ENCODE measurements around the gene ATG4C.
"Not testable (repeated sequence)": the region's sequence is repeated elsewhere in the genome, so short reads cannot be mapped to it uniquely, and the experiment has no call there.

Gene ATG4C, protein sequence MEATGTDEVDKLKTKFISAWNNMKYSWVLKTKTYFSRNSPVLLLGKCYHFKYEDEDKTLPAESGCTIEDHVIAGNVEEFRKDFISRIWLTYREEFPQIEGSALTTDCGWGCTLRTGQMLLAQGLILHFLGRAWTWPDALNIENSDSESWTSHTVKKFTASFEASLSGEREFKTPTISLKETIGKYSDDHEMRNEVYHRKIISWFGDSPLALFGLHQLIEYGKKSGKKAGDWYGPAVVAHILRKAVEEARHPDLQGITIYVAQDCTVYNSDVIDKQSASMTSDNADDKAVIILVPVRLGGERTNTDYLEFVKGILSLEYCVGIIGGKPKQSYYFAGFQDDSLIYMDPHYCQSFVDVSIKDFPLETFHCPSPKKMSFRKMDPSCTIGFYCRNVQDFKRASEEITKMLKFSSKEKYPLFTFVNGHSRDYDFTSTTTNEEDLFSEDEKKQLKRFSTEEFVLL

DNA sequence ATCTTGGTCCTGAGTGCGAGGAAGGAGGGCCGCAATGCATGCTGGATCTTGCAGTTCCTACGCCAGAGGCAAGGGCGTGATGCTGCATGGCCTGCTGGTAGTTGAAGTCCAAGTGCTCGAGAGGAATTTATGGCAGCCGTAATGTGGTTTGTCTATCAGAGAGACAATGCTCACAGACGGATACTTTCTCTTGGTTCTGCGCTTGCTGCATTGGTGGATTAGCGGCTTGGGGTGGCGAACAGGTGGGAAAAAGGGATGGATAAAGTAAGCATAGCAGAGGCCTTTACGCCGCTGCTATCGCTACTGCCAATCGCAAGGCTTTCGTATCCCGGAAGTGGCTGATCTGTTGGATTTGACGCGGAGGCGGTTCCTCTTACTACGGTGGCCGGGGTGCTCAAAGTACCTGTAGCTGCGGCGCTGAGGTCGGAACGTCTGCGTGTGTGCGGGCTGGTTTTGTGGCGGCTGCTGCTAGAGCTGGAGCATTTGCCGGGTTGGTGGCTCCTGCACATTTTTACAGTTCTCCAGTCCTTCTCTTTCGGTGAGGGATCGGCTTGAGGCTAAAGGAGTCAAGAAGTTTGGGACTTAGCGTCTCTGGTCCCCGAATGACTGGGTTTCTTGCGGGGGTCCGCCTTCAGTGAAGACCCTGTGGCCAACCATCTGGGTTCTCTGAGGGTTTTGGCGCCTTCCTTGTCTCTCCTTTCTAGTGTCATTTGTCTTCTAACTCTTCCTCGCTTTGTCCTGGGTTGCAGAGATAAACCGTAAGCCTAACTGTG, at the start of gene ATG4C:
Gene ATG4C, plus strand, starts transcription at position 397 of the 773 bp plus-strand sequence. CDS start 19,655 bp downstream, outside the sequence.
- DNase-seq, result peak; percentile 89 to 91

DNA sequence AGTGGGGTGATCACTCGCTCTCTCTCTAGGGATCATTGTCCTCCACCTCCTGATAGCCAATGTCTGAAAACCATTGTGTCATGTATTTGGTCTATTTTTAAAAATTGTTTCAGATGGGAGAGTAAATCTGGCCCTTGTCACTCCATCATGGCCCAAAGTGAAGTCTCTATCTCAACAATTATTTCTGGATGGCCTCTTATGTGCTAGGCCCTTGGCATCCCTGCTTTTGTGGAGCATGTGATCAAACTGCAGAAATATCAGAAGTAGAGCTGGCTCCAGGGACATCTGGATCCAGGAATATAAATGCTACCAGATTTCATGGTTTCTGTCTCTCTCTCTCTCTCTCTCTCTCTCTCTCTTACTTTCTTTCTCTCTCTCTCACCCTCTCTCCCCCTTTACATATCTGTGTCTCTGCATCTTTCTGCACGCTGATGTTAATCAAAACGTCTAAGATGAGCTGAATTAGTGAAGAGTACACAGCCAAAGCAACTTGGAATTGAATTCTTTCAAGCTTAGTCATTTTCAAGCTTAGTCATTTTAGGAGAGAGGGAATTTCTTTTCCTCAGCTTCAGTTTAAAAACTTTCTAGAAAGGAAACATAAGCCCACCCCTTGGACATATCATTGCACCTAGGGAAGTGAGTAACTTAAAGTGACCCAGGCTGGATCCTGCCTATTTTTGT, 48.3 kb upstream of the ATG4C start:
- DNase-seq, result no peak

DNA sequence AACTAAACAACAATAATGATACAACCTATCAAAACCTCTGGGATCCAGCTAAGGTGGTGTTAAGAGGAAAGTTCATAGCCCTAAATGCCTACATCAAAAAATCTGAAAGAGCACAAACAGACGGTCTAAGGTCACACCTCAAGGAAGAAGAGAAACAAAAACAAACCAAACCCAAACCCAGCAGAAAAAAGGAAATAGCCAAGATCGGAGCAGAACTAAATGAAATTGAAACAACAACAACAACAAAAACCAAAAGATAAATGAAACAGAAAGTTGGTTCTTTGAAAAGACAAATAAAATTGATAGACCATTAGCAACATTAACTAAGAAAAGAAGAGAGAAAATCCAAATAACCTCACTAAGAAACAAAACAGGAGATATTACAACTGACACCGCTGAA, 43.2 kb upstream of the ATG4C start:
- not testable (repeated sequence) for DNase-seq

DNA sequence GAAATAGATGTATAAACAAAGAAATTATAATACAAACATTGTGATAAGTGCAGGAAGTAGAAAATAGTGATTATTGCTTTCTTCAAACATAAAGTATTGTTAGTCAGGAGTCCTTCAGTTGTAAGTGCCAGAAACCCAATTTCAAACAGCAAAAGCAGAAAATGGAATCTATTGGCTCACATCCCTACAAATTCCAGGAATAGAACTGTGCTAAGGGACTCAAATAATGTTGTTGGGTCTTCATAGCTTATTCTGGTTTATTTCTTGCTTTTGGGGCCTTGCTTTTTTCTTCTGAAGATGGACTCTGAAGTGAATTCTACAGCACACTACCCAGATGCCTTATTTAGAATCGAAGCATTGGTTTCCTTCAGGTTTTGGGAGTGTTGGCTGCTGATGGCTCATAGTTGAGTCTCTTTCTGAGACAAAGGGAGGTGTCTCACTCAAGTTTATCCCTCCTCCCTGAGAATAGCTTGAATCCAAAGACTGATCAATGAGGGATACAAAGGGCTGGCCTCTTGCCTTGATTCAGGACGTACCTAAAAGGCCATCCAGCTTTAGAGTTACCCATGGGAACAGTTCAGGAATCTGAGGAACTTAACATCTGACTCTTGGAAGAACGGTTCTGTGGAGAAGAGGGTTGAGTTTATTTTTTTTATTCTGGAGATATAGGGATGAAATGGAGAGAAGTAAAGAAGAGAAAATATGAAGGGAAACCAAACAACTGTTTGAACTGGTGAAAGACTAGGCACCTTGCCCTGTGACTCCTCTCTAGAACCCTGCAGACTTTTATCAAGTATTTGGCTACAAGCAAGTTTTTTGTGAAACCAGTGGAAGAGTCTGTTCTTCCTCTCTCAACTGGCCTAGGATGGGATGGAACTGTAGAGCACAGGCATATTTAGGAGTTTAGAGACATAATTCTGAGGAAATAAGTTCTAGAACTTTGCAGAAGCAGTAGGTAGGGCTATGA, 39.0 kb upstream of the ATG4C start:
- no peak for DNase-seq

DNA sequence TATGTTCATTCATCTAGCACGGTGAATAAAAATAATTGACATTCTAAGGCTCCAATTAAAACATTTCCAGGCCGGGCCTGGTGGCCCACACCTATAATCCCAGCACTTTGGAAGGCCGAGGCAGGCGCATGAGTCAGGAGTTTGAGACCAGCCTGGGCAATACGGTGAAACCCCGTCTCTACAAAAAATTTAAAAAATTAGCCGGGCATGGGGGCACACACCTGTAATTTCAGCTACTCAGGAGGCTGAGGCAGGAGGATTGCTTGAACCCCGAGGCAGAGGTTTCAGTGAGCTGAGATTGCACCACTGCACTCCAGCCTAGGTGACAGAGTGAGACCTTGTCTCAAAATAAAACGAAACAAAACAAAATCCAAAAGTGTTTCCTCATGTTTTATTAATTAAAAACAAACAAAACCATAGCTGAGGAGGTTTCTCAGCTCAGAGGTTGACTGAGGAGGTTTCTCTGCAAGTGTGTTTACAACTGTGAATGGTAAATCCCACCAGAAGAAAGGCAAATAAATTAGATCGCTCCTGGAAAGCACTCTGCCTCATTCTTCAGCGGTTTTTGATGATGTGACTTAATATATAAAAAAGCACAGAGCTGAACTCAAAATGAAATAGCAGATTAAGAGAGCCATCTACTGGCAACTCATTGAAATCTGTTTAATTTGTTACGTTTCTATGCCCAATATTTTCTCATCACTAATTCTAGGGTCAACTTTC, 37.7 kb upstream of the ATG4C start:
- DNase-seq, result no peak

DNA sequence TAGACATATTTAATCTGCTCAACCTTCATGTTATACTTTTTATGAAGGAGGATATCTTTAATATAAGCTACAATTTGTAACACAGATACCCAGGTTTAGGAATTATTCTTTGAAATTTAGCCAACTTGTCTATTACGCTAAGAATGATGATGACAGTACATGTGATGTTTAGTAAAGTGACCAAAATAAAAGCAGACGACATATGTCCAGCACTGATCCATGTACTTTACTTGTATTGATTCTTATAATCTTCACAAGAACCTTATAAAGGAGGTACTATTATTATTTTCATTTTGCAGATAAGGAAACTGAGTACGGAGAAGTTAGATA, 37.2 kb upstream of the ATG4C start:
- no peak for DNase-seq

DNA sequence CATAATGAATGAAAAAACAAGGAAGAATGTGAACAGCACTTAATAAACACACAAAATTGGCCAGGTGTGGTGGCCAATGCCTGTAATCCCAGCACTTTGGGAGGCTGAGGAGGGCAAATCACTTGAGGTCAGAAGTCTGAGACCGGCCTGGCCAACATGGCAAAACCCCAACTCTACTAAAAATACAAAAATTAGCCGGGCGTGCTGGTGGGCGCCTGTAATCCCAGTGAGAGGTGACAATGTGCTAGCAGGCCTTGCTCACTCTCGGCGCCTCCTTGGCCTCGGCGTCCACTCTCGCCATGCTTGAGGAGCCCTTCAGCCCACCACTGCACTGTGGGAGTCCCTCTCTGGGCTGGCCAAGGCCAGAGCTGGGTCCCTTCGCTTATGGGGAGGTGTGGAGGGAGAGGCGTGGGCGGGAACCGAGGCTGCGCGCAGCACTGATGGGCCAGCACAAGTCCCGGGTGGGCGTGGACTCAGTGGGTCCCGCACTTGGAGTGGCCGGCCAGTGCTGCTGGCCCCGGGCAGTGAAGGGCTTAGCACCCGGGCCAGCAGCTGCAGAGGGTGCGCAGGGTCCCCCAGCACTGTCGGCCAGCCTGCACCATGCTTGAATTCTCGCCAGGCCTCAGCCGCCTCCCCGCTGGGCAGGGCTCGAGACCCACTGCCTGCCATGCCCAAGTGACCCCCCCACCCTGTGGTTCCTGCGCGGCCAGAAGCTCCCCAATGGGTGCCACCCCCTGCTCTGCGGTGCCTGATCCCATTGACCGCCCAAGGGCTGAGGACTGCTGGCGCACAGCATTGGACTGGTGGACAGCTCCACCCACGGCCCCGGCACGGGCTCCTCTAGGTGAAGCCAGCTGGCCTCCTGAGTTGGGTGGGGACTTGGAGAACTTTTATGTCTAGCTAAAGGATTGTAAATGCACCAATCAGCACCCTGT, 30.6 kb upstream of the ATG4C start:
- no peak for DNase-seq

DNA sequence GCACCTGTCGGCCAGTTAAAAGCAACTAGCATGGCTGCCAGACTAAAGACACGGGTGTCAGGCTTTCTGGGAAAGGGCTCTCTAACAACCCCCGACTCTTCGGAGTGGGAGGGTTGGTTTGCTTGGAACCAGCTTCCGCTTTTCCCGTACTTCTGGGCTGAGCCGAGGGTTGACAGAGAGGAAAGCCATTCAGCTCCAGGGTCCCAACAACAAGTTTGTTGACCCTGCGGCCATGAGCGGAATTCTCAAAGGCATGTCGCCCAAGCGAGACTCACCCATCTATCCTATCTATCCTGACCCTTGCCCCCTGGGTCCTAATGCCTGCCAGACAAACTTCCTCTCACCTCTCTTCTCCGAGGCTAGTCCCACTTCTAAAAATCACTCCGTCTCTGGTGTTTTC, 29.0 kb upstream of the ATG4C start:
- not testable (repeated sequence) for DNase-seq

DNA sequence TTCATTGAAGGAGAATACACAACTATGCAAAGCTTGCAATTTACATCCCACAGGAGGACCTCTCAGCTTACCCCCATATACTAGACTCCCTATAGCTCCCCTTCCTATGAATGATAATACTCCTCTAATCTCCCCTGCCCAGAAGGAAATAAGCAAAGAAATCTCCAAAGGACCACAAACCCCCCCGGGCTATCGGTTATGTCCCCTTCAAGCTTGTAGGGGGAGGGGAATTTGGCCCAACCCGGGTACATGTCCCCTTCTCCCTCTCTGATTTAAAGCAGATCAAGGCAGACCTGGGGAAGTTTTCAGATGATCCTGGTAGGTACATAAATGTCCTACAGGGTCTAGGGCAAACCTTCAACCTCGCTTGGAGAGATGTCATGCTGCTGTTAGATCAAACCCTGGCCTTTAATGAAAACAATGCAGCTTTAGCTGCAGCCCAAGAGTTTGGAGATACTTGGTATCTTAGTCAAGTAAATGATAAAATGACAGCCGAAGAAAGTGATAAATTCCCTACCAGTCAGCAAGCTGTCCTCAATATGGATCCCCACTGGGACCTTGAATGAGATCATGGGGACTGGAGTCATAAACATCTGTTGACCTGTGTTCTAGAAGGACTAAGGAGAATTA, 27.6 kb upstream of the ATG4C start:
- DNase-seq, result not testable (repeated sequence)

DNA sequence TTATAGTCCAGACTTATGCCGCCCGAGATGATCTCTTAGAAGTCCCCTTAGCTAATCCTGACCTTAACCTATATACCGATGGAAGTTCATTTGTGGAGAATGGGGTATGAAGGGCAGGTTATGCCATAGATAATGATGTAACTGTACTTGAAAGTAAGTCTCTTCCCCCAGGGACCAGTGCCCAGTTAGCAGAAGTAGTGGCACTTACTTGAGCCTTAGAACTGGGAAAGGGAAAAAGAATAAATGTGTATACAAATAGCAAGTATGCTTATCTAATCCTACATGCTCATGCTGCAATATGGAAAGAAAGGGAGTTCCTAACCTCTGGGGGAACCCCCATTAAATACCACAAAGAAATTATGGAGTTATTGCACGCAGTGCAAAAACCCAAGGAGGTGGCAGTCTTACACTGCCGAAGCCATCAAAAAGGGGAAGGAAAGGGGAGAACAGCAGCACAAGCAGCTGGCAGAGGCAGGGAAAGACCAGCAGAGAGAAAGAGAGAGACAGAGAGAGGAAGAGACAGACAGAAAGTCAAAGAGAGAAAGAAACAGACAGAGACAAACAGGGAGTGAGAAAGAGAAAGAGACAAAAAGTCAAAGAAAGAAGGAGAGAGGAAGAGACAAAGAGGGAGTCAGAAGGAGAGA, 24.6 kb upstream of the ATG4C start:
- not testable (repeated sequence) for DNase-seq

DNA sequence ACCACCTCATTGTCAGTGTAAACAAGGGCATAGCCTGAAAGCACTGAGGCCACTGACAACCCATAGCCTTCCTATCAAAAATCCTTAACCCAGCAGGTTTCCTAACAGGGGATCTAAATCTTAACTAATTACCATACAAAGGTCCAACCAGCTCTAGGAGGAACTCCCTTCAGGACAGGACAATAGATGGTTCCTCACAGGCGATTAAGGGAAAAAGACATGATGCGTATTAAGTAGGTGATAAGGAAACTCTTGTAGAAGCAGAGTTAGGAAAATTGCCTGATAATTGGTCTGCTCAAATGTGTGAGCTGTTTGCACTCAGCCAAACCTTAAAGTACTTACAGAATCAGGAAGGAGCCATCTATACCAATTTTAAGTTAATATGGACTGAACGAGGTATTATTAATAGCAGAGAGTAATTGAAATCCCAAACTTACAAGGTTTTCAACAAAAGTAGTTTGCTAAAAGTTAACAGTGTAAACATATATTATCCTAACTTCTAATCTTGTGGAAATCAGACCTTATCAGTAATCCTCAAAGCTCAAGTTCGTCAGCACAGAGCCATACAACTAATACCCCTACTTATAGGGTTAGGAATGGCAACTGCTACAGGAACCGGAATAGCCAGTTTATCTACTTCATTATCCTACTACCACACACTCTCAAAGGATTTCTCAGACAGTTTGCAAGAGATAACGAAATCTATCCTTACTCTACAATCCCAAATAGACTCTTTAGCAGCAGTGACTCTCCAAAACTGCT, 23.7 kb upstream of the ATG4C start:
- DNase-seq, result not testable (repeated sequence)

DNA sequence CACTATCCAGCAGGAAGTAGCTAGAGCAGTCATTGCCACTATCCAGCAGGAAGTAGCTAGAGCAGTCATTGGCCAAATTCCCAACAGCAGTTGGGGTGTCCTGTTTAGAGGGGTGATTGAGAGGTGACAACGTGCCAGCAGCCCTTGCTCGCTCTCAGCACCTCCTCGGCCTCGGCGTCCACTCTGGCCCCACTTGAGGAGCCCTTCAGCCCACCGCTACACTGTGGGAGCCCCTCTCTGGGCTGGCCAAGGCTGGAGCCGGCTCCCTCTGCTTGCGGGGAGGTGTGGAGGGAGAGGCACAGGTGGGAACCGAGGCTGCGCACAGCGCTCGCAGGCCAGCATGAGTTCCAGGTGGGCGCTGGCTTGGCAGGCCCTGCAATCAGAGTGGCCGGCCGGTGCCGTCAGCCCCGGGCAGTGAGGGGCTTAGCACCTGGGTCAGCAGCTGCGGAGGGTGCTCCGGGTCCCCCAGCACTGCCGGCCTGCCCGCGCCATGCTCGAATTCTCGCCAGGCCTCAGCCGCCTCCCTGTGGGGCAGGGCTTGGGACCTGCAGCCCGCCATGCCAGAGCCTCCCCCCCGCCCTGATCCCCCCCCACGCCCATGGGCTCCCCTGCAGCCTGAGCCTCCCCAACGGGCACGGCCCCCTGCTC, 22.6 kb upstream of the ATG4C start:
- not testable (repeated sequence) for DNase-seq

DNA sequence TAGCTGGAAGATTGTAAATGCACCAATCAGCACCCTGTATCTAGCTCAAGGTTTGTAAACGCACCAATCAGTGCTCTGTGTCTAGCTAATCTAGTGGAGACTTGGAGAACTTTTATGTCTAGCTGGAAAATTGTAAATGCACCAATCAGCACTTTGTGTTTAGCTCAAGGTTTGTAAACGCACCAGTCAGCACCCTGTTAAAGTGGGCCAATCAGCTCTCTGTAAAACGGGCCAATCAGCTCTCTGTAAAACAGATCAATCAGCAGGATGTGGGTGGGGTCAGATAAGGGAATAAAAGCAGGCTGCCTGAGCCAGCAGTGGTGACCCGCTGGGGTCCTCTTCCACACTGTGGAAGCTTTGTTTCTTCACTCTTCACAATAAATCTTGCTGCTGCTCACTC, 21.9 kb upstream of the ATG4C start:
- DNase-seq, result not testable (repeated sequence)

DNA sequence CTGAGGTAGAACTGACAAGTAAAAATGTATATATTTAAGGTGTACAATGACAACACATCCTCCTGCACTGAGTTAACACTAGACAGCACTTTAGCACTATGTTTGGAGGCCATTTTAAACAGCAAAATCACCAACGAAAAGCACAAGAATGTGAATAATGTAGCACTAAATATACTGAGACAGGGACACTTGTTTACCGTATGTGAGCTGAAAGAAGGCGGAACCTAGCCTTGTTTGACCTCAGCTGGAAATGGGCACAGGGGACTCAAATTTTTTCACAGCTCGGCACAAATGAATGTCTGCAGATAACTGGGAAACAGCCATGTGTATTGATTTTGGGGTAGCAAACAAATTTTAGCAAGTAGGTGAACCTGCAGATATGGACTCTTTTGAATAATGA, 18.0 kb upstream of the ATG4C start:
- no peak for DNase-seq

DNA sequence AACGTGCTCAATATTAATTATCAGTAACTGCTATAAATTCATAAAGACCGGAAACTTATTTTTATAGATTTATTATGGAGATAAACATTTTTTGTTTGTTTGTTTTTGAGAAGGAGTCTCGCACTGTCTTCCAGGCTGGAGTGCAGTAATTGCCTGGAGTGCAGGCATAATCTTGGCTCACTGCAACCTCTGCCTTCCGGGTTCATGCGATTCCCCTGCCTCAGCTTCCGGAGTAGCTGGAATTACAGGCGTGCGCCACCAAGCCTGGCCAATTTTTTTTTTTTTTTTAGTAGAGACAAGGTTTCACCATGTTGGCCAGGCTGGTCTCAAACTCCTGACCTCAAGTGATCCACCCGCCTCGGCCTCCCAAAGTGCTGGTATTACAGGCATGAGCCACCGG, 15.4 kb upstream of the ATG4C start:
- not testable (repeated sequence) for DNase-seq

DNA sequence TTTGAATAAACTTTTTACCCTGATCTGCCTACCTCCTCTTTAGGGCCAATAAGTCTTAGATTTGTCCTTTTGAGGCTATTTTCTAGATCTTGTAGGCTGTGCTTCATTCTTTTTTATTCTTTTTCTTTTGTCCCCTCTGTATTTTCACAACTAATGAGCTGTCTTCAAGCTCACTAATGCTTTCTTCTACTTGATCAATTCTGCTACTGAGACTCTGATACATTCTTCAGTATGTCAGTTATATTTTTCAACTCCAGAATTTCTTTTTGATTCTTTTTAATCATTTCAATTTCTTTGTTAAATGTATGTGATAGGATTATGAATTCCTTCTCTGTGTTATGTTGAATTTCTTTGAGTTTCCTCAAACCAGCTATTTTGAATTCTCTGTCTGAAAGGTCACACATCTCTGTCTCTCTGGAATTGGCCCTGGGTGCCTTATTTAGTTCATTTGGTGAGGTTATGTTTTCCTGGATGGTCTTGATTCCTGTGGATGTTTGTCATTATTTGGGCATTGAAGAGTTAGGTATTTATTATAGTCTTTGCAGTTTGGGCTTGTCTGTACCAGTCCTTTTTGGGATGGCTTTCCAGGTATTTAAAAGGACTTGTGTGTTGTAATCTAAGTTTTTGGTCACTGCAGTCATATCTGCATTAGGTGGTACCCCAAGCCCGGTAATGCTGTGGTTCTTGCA, 11.2 kb upstream of the ATG4C start:
- no peak for DNase-seq

DNA sequence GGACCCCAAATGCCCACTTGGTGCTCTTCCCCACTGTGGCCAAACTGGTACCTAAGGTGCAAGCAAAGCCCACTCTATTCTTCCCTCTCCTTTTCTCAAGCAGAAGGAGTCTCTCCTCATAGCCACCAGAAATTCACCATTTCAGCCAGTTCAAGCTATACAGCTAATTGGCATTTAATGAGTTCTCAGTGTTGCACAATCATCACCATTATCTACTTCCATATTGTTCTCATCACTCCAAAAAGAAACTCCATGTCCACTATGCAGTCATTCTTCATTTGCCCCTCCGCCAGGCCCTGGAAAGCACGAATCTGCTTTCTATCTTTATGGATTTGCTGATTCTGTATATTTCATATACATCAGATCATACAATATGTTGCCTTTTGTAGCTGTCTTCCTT, 9.9 kb upstream of the ATG4C start:
- no peak for DNase-seq
